ENCODE data around the gene WDR7.

GRCh38 chr18:56712761-56713160, 61.6 kb downstream of the WDR7 start:
- TF ChIP-seq POLR2A (IDR thresholded peaks at IDR 0.05) = no peak
- no peak for TF ChIP-seq CTCF (IDR thresholded peaks at IDR 0.05)
- TF ChIP-seq POLR2AphosphoS5 (IDR thresholded peaks at IDR 0.05) = no peak
